HG03342 (cell line): ENCODE data around the gene XIRP1.

ENCODE experiments used
- ATAC-seq: cut with Tn5 transposase; IDR thresholded peaks from one replicate; pipeline ENCODE4 v1.9.1; 2021; ENCODE audit warnings: mild to moderate bottlenecking, moderate library complexity; ENCODE audit not compliant: unreplicated experiment

XIRP1 gene

DNA sequence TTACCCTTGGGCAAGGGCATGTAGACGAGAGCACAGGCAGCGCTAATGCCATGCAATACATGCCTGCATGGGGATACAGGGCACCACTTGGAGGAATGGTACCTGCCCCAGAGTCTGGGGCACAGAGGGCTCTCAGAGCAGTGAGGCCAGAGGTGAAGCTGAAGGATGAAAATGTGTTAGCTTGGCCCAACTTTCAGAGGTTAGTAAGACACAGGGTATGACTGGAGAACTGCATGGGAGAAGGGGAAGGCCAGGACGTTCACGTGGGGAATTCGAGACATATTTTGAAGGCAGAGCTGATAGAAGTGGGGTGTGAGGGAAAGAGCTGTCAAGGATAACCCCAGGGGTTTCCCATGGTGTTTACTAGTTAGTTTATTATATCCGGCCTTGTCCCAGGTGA lies 58.6 kb downstream of the XIRP1 start:
- ATAC-seq, result no peak
